Panc1 (cell line): Measurements from ENCODE around the gene PLEKHG4.

Experiments used
- CTCF ChIP-seq: fragments of 450-650 bp; IDR thresholded peaks from 2 replicates; pipeline ENCODE4 v1.5.1; 2017; ENCODE audit warnings: mild to moderate bottlenecking
- POLR2AphosphoS5 ChIP-seq: IDR thresholded peaks from 2 replicates; pipeline ENCODE4 v1.6.1; 2012; ENCODE audit warnings: mild to moderate bottlenecking, low read depth, low read length, moderate library complexity
- TF ChIP-seq, protein P1 (sequence below), 2 experiments: IDR thresholded peaks; 2 replicates each; pipeline ENCODE4 v1.6.1; 2011 to 2012; ENCODE audit warnings: low read depth in 2 of 2, control low read depth in 1 of 2, low read length in 1 of 2, mild to moderate bottlenecking in 1 of 2, moderate library complexity in 1 of 2; ENCODE audit not compliant: insufficient read depth in 1 of 2

- TF ChIP-seq CTCF (no peak), POLR2AphosphoS5 (no peak)
- TF ChIP-seq, protein P1, sequence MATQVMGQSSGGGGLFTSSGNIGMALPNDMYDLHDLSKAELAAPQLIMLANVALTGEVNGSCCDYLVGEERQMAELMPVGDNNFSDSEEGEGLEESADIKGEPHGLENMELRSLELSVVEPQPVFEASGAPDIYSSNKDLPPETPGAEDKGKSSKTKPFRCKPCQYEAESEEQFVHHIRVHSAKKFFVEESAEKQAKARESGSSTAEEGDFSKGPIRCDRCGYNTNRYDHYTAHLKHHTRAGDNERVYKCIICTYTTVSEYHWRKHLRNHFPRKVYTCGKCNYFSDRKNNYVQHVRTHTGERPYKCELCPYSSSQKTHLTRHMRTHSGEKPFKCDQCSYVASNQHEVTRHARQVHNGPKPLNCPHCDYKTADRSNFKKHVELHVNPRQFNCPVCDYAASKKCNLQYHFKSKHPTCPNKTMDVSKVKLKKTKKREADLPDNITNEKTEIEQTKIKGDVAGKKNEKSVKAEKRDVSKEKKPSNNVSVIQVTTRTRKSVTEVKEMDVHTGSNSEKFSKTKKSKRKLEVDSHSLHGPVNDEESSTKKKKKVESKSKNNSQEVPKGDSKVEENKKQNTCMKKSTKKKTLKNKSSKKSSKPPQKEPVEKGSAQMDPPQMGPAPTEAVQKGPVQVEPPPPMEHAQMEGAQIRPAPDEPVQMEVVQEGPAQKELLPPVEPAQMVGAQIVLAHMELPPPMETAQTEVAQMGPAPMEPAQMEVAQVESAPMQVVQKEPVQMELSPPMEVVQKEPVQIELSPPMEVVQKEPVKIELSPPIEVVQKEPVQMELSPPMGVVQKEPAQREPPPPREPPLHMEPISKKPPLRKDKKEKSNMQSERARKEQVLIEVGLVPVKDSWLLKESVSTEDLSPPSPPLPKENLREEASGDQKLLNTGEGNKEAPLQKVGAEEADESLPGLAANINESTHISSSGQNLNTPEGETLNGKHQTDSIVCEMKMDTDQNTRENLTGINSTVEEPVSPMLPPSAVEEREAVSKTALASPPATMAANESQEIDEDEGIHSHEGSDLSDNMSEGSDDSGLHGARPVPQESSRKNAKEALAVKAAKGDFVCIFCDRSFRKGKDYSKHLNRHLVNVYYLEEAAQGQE (IDR thresholded peaks at IDR 0.05; ENCODE audit: insufficient read depth in 1 of 2, low read depth in 2 of 2, low read length in 1 of 2): no peak
Measured at GRCh38 chr16:67305216-67306071, 26.1 kb downstream of the PLEKHG4 start.
